AG09309 (cell line): ENCODE data around the gene HOXC12.
A peak's percentile ranks its signal among the peaks of the same experiment; 100 is the strongest.

Experiments
- DNase-seq: peaks from one replicate; pipeline ENCODE4 v3.0.0-alpha.2; 2010; ENCODE audit warnings: low read depth
- H3K4me3 ChIP-seq: 2 replicates; pipeline ENCODE4 v1.5.1; 2011; ENCODE audit warnings: mild to moderate bottlenecking, low read depth, low read length, moderate library complexity; ENCODE audit not compliant: control insufficient read depth
- TF ChIP-seq, protein P1 (sequence below): IDR thresholded peaks from 2 replicates; pipeline ENCODE4 v1.5.1; 2011; ENCODE audit warnings: mild to moderate bottlenecking, low read depth, low read length, inconsistent platforms; ENCODE audit not compliant: insufficient read depth, control insufficient read depth; ENCODE audit errors: missing control alignments

The HOXC12 gene

DNA sequence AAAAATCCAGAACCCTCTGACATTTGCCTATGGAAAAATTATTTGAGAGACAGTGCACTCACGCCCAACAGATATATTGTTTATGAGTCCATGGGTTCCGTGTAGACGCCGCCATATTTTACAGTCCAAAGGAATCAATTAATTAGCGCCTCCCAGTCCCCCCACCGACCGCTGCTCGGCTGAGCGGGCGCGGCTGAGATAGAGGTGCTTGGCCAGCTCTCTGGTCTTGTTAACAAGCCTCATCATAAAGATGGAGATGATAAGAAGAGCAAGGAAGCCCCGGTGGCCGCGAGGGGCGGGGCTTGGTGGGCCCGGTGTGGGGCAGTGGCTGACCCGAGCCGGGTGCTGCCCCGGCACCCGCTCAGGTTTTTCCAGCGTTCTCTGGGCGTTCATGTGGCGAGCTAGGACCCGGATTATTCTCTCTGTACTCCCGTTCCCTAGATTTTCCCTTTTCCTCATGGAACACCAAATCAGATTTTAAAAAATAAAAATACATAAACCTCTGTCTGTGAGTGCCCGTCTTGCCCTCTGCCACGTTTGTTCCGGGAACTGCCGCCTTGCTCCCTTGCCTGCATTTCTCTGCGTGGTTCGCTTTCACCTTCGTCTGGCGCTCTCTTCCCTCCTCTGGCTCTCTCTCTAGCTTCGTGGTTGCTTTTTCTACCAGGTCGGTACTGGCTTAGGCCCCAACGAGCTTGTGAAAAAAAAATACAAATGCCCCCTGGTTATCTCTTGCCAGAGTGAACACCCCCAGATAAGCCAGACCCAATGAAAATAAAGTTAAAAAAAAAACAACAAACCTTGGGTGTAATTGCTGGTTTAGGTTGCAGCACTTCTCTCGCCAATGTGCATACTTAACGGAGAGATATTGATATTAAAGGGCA is 9.0 kb downstream of the HOXC12 start:
- TF ChIP-seq, protein P1, sequence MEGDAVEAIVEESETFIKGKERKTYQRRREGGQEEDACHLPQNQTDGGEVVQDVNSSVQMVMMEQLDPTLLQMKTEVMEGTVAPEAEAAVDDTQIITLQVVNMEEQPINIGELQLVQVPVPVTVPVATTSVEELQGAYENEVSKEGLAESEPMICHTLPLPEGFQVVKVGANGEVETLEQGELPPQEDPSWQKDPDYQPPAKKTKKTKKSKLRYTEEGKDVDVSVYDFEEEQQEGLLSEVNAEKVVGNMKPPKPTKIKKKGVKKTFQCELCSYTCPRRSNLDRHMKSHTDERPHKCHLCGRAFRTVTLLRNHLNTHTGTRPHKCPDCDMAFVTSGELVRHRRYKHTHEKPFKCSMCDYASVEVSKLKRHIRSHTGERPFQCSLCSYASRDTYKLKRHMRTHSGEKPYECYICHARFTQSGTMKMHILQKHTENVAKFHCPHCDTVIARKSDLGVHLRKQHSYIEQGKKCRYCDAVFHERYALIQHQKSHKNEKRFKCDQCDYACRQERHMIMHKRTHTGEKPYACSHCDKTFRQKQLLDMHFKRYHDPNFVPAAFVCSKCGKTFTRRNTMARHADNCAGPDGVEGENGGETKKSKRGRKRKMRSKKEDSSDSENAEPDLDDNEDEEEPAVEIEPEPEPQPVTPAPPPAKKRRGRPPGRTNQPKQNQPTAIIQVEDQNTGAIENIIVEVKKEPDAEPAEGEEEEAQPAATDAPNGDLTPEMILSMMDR: no peak
- DNase-seq: no peak
- H3K4me3 ChIP-seq: no peak overlapping the region

DNA sequence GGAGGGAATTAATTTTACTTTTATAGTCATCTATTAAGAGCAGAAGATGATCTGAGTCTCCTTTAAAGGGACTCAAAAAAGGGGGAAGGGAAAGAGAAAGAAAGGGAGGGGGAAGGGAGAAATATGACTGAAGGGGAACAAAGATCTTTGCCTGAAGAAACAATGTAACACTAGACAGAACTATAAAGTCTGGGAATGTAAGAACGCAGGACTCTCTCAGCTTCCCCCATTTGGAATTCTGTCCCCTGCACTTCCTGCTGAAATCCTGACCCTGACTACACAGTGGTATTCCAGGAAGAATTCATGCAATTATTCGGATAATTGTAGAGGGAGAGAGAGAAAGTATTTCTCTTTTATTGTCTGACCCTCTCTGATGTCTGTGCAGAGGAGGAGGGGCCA is 9.6 kb downstream of the HOXC12 start:
- H3K4me3 ChIP-seq: no peak overlapping the region

DNA sequence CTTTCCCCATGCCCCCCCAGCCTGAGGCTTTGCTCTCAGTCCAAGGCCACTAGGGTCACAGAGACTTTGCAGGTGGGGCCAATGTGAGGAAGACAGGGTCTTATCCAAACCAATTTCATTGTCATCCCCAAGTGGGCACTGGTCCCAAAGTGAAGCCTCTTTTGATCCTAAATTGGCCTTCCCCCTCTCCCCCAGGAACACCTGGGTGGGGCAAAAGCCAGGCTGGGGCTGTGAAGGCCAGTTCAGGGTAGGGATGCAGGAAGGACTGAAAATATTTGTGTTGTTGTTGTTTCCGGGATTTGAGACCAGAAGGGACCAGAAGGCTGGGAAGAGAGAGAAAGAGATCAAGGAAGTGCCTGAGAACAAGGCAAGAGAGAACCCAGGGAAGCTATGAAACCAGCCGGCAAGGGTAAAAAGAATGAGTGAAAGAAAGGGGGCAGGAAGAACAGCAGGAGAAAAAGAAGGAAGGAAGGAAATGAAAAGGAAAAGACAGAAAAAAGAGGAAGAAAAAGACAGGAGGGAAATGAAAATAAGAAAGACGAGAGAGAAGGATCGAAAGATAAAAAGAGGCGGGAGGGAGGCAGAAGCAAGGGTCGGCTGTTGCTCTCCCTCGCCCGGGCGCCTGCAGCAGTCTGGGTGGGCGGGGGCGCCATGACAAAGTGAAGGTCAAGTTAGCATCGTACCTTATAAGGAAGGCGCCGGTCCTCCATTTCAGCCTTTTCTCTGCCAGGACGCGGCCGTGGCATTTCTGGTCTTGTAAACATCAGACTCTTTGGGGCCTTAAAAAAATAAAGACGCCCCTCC is 10.8 kb downstream of the HOXC12 start:
- no peak for DNase-seq
- TF ChIP-seq, protein P1: no peak
- H3K4me3 ChIP-seq: peak overlapping the region; percentile 39

More for the DNA sequence above, 9.6 kb downstream of the HOXC12 start:
- TF ChIP-seq, protein P1: no peak
- DNase-seq: no peak

DNA sequence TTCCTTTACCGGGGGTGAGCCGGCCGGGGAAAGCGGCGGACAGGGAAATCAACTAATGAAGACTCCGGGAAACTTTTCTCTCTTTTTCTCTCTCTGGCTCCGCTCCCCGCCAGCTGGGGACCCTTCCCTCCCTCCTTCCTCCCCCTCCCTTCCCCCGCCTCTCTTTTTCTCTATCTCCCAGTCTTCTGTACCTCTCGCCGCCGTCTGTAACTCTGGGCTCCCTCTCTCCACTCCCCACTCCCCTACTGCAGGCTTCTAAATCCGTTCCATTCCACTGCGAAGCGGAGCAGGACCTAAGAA is 11.3 kb downstream of the HOXC12 start:
- no peak for DNase-seq
- TF ChIP-seq, protein P1: no peak
- peak overlapping the region; percentile 39 for H3K4me3 ChIP-seq

DNA sequence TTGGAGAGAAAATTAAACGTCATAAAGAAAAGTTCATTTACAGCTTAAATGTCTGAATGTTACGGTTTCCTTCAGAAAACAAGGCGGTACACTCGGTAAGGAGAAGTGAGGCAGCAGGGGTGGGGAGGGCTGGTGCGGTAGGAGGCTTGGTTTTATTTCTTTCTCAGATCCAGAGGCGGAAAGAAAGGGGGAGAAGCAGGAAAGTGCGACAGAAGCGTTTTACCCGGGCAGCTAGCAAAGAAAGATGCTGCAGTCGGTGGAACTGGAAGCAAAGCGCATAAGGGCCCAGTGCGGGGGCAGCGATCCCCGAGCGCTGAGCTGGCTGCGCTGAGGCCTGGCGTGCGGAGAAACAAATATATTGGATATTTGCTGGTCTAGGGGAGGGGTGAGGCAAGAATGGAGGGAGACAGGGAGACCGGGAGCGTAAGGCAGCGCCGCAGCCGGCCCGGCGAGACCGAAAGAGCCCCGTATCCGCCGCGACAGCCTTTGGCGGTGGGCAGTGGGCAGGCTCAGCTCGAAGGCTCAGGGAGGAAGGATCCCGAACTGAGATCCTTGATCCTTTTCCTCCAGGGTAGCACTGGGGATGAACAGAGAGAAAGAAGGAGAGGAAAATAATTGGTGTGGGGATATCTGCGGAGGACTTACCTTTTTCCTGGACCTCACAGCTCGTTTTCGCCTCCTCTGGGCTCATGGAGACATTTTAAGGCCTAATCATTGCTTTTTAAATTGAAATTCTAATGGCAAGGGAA is 11.9 kb downstream of the HOXC12 start:
- H3K4me3 ChIP-seq: peak overlapping the region; percentile 39
- DNase-seq: no peak
- TF ChIP-seq, protein P1: no peak

DNA sequence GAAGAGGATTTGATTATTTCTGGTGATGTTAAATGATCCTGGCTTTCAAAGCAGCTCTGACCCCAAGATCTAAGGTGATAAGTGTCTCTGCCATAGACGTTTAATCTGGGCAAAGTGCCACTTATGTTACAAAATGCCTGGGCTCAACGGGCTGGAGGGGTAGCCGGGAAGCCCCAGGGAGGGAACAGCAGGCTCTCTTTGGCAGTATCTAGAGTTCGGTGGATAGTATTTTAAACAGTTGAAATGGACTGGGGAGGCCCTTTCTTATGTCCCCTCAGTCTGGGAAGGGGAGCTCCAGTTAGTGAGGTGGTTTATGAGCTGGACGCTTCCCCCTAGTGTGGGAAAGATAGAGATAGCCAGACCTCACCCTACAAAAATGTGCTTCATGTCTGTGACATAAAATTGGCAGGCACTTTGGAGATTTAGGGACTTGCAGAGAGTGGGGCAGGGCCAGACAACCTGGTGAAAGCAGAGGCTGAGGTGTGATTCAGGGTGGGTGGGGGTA is 12.8 kb downstream of the HOXC12 start:
- TF ChIP-seq, protein P1: no peak
- peak overlapping the region; percentile 39 for H3K4me3 ChIP-seq
- no peak for DNase-seq
